Osteoblast (primary cell): ENCODE results near the gene CARD14. TPM values are rescaled to one million over a fixed set of nuclear protein-coding genes. Genes with fewer than 3 reads are reported as not detected.

Experiments used
- DNase-seq: peaks from one replicate; pipeline ENCODE4 v3.0.0; 2011; ENCODE audit warnings: low spot score, mixed read lengths; ENCODE audit not compliant: insufficient read length; ENCODE audit errors: missing footprints
- H2AFZ ChIP-seq: 2 replicates; pipeline ENCODE4 v1.6.0; 2011; ENCODE audit warnings: mild to moderate bottlenecking, low read length
- H3K27ac ChIP-seq: 2 replicates; pipeline ENCODE4 v1.5.1; 2011; ENCODE audit warnings: mild to moderate bottlenecking, low read depth, low read length, moderate library complexity
- H3K27me3 ChIP-seq: 2 replicates; pipeline ENCODE4 v1.6.0; 2012; ENCODE audit warnings: mild to moderate bottlenecking, control low read depth, inconsistent platforms, low read length, moderate library complexity; ENCODE audit not compliant: insufficient read depth
- H3K36me3 ChIP-seq: 2 replicates; pipeline ENCODE4 v1.5.1; 2011; ENCODE audit warnings: mild to moderate bottlenecking, low read length, control low read depth, moderate library complexity; ENCODE audit not compliant: insufficient read depth
- H3K4me1 ChIP-seq: 2 replicates; pipeline ENCODE4 v1.5.1; 2011; ENCODE audit warnings: mild to moderate bottlenecking, low read length, control low read depth, moderate library complexity; ENCODE audit not compliant: insufficient read depth
- H3K4me2 ChIP-seq: 2 replicates; pipeline ENCODE4 v1.6.0; 2011; ENCODE audit warnings: mild to moderate bottlenecking, low read length; ENCODE audit not compliant: insufficient read depth
- H3K4me3 ChIP-seq: fragments of 200-600 bp; sonication (generic); 3 replicates; pipeline ENCODE4 v1.5.1; 2012; ENCODE audit warnings: mild to moderate bottlenecking, low read length, inconsistent platforms; ENCODE audit not compliant: insufficient read depth
- H3K79me2 ChIP-seq: 2 replicates; pipeline ENCODE4 v1.6.0; 2012; ENCODE audit warnings: mild to moderate bottlenecking, low read length, control low read depth, inconsistent platforms; ENCODE audit not compliant: insufficient read depth
- H3K9me3 ChIP-seq: 2 replicates; pipeline ENCODE4 v1.5.1; 2011; ENCODE audit warnings: low read depth, low read length, control low read depth
- H4K20me1 ChIP-seq: 2 replicates; pipeline ENCODE4 v1.6.0; 2012; ENCODE audit warnings: mild to moderate bottlenecking, low read length, control low read depth; ENCODE audit not compliant: insufficient read depth
- total RNA-seq: library from RNA; depleted of rRNA; stranded (reverse); fragments of >200 nt; gene quantifications from 2 replicates; pipeline ENCODE4 v1.2.3, GENCODE V29; 2012
- TF ChIP-seq, protein P1 (sequence below): IDR thresholded peaks from 2 replicates; pipeline ENCODE4 v1.5.1; 2011; ENCODE audit warnings: mild to moderate bottlenecking, low read depth, low read length, moderate library complexity; ENCODE audit errors: extremely low read depth

The CARD14 gene
- total RNA-seq, 1 donor: not detected

DNA sequence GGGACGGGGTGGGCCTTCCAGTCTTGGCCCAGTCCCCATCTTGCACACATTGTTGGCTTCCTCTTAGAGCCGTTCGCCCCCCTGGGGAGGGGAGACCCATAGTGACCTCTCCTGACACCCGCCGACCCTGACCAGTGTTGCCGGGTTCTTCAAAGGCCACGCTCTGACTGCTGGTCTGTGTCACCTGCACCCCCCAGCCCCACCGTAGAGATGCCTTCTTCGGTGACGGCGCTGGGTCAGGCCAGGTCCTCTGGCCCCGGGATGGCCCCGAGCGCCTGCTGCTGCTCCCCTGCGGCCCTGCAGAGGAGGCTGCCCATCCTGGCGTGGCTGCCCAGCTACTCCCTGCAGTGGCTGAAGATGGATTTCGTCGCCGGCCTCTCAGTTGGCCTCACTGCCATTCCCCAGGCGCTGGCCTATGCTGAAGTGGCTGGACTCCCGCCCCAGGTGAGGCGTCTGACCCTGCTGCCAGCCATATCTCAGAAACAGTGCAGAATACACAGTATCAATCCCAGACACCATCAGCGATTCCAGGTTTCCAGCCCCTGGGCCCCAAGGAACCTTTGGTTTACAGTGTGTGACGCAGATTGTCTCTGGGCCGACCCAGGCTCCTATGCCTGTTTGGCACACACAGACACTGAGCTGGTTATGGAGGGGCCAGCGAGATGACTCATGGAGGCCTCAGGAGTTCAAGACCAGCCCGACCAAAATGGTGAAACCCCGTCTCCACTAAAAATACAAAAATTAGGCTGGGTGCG lies 51.7 kb downstream of the CARD14 start:
- H3K4me3 ChIP-seq: peak overlapping the region; percentile 93
- no peaks in the 10 kb centered on the region for H3K27me3 ChIP-seq
- peak overlapping the region; percentile 98 for H3K4me2 ChIP-seq
- H3K27ac ChIP-seq: no peak overlapping the region
- peaks cover 11% of the 10 kb centered on the region for H3K4me1 ChIP-seq
- TF ChIP-seq, protein P1, sequence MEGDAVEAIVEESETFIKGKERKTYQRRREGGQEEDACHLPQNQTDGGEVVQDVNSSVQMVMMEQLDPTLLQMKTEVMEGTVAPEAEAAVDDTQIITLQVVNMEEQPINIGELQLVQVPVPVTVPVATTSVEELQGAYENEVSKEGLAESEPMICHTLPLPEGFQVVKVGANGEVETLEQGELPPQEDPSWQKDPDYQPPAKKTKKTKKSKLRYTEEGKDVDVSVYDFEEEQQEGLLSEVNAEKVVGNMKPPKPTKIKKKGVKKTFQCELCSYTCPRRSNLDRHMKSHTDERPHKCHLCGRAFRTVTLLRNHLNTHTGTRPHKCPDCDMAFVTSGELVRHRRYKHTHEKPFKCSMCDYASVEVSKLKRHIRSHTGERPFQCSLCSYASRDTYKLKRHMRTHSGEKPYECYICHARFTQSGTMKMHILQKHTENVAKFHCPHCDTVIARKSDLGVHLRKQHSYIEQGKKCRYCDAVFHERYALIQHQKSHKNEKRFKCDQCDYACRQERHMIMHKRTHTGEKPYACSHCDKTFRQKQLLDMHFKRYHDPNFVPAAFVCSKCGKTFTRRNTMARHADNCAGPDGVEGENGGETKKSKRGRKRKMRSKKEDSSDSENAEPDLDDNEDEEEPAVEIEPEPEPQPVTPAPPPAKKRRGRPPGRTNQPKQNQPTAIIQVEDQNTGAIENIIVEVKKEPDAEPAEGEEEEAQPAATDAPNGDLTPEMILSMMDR: no peak
- DNase-seq: peak; percentile 91
- peaks cover 27% of the 10 kb centered on the region for H4K20me1 ChIP-seq
- H3K9me3 ChIP-seq: no peaks in the 10 kb centered on the region
- peaks cover 30% of the 10 kb centered on the region for H3K79me2 ChIP-seq
- H2AFZ ChIP-seq: peak overlapping the region; percentile 22
- peaks cover 4% of the 10 kb centered on the region for H3K36me3 ChIP-seq

DNA sequence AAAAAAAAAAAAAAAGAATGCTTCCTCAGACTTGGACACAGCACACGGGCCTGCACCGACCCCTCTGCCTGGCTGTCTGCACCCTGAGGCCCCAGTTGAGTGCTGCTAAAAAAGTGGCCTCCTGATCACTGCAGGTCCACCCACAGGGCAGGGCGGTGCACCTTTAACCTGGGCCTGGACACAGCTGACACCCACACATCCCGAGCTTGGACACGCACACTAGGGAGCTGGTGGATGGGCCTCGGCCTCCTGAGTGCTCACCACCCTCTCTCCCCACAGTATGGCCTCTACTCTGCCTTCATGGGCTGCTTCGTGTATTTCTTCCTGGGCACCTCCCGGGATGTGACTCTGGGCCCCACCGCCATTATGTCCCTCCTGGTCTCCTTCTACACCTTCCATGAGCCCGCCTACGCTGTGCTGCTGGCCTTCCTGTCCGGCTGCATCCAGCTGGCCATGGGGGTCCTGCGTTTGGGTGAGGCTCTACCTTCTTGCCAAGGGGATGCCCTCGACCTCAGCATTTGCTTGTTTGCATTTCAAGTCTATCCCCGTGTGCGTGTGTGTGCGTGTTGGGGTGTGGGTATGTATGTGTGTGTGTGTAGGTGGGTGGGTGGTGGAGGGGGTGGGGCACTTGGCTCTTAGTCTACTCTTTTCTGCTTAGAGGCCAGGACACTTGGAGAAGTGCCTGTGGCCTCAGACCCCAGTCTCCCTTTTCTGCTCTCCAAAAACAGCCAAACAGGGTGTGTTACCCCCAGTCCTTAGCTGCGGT lies 52.7 kb downstream of the CARD14 start:
- Histone ChIP-seq H3K27ac (no peak overlapping the region), H3K4me2 (no peak overlapping the region), H3K79me2 (peaks cover 25% of the 10 kb centered on the region), H3K9me3 (no peaks in the 10 kb centered on the region), H3K36me3 (no peaks in the 10 kb centered on the region), H4K20me1 (peaks cover 19% of the 10 kb centered on the region), H3K4me3 (no peak overlapping the region), H3K4me1 (peaks cover 11% of the 10 kb centered on the region), H3K27me3 (no peaks in the 10 kb centered on the region), H2AFZ (no peak overlapping the region)
- TF ChIP-seq, protein P1: no peak
- peak; percentile 67 for DNase-seq

DNA sequence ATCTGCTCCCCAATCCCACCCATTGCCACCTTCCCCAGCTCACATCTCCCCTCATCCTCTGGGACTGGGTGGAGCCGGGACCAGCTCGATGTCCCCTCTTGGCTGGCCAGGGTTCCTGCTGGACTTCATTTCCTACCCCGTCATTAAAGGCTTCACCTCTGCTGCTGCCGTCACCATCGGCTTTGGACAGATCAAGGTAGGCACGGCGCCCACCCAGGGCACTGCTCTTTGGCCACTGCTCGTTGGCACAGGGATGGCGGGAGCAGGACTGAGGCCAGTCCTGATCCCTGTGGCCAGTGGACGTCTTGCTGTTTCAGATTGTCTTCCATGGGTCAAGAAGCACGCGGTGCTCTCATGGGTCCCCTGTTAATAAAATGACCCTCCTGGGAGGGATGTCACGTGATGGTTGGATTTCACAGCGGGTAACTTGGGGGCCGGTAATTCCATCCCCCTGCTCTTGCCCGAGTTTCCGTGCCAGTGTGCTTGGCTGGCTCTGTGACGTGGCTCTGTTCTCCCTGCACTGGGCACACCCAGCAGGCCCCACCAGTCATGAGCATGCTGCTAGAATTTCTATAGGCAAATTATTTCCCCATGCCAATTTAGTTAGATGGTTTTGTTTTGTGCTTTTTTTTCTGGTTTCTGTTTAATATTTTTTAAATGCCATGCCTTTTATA lies 53.4 kb downstream of the CARD14 start:
- no peaks in the 10 kb centered on the region for H3K36me3 ChIP-seq
- DNase-seq: peak; percentile 56
- TF ChIP-seq, protein P1: no peak
- H4K20me1 ChIP-seq: peaks cover 12% of the 10 kb centered on the region
- H3K79me2 ChIP-seq: peaks cover 19% of the 10 kb centered on the region
- H3K4me3 ChIP-seq: no peak overlapping the region
- peaks cover 11% of the 10 kb centered on the region for H3K4me1 ChIP-seq
- no peaks in the 10 kb centered on the region for H3K27me3 ChIP-seq
- no peaks in the 10 kb centered on the region for H3K9me3 ChIP-seq
- no peak overlapping the region for H3K4me2 ChIP-seq
- H3K27ac ChIP-seq: no peak overlapping the region
- H2AFZ ChIP-seq: no peak overlapping the region
